GM19099 (cell line): ENCODE measurements around the gene TMEM248.

Source experiments
- POLR2A ChIP-seq: IDR thresholded peaks from 3 replicates; pipeline ENCODE4 v1.6.1; 2011; ENCODE audit warnings: low read depth; ENCODE audit not compliant: insufficient read length; ENCODE audit errors: extremely low read depth

TMEM248 gene, protein sequence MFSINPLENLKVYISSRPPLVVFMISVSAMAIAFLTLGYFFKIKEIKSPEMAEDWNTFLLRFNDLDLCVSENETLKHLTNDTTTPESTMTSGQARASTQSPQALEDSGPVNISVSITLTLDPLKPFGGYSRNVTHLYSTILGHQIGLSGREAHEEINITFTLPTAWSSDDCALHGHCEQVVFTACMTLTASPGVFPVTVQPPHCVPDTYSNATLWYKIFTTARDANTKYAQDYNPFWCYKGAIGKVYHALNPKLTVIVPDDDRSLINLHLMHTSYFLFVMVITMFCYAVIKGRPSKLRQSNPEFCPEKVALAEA

GRCh38 chr7:66920769-66921395, at the start of gene TMEM248:
TMEM248 (plus strand) TSS chr7:66921225; CDS start chr7:66941866, 20,641 bp downstream.
- TF ChIP-seq POLR2A = peak; percentile 87

- TF ChIP-seq POLR2A = no peak
These were observed 47.5 kb upstream of the TMEM248 start for GRCh38 chr7:66873476-66873875.

- TF ChIP-seq POLR2A = no peak
These were observed 43.3 kb upstream of the TMEM248 start for GRCh38 chr7:66877577-66878300.

DNA sequence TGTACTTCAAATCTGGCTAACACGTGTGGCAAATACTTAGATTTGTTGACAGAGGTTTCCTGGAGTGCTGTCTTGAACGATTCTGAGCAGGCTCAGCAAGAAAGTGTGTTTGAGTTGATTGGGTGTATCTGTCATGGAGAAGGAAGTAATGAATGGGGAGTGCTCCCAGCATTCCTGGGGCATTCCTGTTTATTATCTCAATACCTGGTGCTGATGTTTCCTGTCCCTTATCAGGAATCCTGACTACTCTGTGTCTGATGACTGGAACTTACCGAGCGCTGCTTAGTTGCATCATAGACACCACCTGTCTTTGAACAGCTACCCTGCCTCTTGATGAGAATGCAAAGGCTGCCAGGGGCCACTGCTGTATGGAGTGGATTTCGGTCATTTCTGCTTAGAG, 41.0 kb upstream of the TMEM248 start:
- no peak for TF ChIP-seq POLR2A

DNA sequence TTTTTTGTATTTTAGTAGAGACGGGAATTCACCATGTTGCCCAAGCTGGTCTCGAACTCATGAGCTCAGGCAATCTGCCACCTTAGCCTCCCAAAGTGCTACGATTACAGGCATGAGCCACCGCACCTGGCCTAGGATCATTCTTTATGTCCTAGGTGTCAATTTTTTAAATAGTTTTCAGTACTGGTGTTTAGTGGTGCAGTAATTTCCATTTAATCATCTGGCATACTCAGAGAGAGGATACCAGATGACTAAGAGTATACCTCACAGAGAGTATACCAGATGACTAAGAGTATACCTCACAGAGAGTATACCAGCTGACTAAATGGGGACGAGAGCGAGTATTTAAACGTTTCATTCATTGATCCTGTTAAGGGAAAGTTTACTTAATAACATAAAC, 37.3 kb upstream of the TMEM248 start:
- no peak for TF ChIP-seq POLR2A

DNA sequence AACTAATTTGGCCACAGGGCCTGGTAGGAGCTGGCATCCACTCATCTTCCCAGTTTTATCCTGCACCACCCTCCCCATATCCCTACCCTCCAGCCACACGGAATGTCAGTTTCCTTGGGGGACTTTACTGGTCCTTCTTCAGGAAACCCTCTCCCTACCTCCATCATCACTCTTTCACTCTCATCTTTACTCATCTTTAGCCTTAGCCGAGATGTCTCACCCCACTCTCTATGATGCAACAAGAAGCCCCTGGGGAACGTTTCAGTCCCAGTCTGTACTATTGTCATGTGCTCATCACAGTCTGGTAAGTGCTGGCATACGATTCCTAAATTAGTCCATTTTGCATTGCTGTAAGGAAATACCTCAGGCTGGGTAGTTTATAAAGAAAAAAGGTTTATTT, 34.9 kb upstream of the TMEM248 start:
- TF ChIP-seq POLR2A = no peak

DNA sequence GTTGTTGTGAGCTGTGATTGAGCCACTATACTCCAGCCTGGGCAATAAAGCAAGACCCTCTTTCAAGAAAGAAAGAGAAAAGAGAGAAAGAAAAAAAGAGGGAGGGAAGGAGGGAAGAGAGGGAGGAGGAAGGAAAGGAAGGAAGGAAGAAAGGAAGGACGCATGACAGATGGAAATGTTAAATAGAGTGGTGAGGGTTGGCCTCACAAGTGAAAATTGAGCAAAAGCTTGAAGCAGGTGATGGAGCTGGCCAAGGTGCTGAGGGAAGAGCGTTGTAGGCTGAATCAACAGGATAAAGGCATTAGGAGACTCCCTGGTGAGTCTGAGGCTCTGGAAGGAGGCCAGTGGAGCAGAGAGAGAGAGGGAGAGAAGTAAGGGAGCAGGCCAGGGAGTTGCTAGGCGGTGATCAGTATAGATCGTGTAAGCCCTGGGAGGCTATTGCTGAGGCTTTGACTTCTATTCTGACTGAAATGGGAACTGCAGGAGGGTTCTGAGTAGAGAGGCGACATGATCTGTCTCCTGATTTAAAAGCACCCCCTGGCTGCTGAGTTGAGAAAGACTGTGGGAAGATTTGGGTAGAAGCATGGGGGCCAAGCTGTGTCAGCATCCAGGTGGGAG, 26.5 kb upstream of the TMEM248 start:
- no peak for TF ChIP-seq POLR2A

DNA sequence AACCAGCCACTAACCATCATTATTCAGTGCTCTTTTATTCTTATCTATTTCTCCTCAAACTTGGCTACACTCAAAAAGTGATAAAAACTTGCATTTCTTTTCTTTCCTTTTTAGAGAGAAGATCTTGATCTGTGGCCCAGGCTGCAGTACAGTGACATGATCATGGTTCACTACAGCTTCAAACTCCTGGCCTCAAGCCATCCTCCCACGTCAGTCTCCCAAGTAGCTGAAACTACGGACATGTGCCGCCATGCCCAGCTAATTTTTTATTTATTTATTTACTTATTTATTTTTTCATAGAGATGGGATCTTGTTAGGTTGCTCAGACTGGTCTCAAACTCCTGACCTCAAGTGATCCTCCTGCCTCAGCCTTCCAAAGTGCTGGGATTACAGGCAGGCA, 24.6 kb upstream of the TMEM248 start:
- no peak for TF ChIP-seq POLR2A

GRCh38 chr7:66899552-66900280, 21.3 kb upstream of the TMEM248 start:
- no peak for TF ChIP-seq POLR2A

DNA sequence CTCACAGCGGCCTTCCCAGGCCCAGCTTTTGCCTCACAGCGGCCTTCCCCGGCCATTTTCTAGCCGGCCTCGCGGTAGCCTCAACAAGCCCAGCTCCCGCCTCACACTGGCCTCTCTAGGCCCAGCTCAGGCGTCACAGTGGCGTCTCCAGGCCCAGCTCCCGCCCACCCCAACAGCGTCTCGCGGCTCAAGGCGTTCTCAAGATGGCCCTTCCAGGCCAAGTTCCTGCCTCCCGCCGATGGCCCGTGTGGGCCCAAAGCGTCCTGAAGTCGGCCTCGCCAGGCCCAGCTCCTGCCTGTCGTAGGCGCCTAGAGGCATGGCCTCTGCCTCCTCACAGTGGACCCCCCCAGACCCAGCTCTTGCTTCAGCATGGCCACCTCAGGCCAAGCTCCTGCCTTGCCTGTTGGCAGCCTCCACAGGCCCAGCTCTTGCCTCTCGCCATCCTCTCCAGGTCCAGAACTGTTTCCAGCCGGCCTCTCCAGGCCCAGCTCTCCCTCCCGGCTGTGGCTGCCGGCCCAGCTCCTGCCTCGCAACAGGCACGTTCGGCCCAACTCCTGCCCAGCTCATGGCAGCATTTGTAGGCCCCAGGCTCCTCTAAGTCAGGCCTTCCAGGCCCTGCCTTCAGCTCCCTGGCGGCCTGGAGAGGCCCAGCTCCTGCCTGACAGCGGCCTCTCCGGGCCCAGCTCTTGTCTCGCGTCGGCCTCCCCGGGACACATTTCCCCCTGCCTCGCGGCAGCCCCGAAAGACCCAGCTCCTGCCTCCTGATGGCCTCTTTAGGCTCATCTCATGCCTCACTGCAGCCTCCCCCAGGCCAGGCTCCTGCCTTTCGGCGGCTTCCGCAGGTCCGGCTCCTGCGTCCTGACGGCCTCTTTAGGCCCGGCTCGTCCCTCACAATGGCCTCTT, 18.8 kb upstream of the TMEM248 start:
- no peak for TF ChIP-seq POLR2A

- TF ChIP-seq POLR2A = no peak
These were observed 18.2 kb upstream of the TMEM248 start for GRCh38 chr7:66902844-66903180.

GRCh38 chr7:66903360-66904062, 17.5 kb upstream of the TMEM248 start:
- TF ChIP-seq POLR2A = no peak

DNA sequence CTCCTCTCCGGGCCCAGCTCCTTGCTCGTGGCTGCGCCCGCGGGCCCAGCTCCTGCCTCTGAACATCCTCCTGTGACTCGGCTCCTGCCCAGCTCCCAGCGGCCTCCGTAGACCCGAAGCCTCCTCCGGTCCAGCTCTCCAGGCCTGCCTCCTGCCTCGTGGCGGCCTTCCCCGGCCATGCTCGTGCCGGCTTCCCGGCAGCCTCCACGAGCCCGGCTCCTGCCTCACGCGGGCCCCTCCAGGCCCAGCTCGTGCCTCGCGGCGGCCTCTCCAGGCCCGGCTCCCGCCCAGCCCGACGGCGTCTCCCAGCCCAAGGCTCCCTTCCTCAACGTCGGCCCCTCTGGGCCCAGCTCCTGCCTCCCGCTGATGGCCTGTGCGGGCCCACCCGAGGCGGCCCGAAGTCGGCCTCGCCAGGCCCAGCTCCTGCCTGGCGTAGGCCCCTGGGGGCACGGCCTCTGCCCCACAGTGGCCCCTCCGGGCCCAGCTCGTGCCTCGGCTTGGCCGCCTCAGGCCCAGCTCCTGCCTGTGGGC, 16.9 kb upstream of the TMEM248 start:
- no peak for TF ChIP-seq POLR2A
